ENCODE data around the gene PRKCA.

- TF ChIP-seq CTCF (IDR thresholded peaks at IDR 0.05; ENCODE audit: low read depth, low read length) (no peak), MAX (IDR thresholded peaks at IDR 0.05; ENCODE audit: low read depth, low read length) (no peak), POLR2A (IDR thresholded peaks at IDR 0.05; ENCODE audit: extremely low read depth, insufficient read length) (no peak), MYC (IDR thresholded peaks at IDR 0.05; ENCODE audit: low read depth, low read length) (no peak)
Observed at GRCh38 chr17:66276328-66276937, 26.0 kb upstream of the PRKCA start.

Data from NB4 (cell line).